HG03565 (cell line): ENCODE data around the gene SPHK2.
A peak's percentile ranks its signal among the peaks of the same experiment; 100 is the strongest.

Experiments
- ATAC-seq: cut with Tn5 transposase; IDR thresholded peaks from one replicate; pipeline ENCODE4 v1.9.1; 2021; ENCODE audit warnings: mild to moderate bottlenecking, moderate library complexity; ENCODE audit not compliant: unreplicated experiment

The SPHK2 gene

DNA sequence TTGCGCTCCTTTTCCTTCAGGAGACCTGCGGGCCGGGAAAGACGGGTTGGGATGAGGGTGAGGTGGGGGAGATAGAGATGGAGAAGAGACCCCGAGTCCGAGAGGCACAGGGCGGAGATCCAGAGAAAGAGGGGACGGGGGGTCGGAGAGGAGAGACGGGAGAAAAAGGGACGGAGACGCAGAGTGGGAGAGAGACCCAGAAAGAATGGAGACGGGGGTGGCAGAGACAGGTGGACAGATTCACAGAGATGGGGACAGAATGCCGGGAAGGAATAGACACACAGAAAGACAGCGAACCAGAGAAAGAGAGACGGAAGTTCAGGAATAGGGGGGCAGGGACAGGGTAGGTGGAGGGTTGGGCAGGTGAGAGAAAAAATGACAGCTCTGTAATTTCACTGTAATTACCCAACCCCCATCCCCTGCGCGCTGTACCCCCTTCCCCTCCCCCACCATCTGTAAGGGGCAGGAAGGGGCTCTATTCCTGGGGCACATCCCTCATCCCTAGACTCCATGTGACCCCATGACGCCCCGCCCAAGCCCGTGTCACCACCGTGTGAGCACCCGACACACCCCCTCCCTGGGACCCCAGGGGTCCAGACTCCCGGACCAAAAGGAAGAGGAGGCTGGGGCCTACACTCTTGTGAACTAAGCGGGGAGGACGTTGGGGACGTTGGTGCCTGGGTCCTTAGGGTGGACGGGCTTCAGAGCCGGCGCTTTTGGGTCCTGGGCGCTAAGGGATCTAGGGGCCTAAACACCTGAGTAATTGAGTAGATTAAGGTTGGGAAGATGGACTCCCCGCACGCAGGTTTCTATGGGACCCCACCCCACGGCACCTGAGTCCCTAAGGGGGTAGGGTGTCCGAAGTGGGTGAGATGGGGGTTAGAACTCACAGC lies 16.9 kb downstream of the SPHK2 start:
- no peak for ATAC-seq

DNA sequence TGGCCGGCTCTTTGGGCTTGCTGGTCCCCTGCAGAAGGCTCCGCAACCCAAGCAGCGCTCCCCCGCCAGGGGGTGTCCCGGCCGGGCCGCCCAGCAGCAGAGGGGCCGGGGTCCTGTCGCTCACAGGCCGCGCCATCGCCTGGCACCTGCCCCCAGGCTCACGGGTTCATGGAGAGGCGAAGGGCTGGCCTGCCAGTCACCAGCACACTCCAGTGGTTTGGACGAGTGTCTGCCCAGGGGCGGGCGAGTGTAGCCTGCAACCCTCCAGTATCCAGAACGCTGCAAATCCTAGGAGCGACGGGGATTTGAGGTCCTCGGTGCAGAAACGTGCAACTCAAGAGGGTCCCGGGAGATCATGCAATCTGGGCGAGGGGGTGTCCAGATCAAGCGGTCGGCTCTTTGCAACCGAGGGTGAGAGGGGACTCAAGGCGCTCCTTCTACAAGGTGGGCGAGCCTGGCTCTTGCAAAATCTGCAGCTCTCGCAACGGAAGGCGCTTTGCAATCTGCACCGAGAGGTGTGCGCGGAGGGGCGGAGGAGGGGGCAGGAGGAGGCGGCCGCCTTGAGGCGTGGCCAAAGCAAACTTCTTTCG lies 17.6 kb downstream of the SPHK2 start, which contains the start of gene DBP:
Gene DBP (minus strand): TSS at position 521 of the 590 bp plus-strand sequence. CDS start 385 bp downstream, at position 136.
- no peak for ATAC-seq

DNA sequence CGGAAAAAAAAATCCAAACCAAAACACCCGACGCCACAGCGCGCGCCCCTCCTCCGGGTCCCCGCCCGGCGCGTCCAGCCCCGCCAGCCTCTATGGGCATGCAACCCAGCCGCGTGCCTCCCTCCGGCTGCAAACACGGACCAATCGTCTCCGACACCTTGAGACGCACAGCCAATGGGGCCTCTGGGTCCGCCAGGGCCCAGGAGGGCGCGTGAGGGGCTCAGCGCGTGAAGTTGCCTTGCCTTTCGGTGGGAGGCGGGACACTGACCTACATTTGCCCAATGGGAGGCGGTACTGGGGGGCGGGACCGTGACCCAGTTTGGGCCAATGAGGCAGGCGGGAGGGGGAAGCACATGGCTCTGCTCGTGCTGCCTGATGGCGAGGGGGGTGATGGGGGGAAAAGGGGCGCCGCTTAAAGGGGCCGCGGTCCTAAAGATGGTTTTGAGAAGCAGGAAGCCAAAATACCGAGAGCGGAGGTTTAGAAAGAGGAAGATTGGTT lies 18.2 kb downstream of the SPHK2 start:
- ATAC-seq, result peak; percentile 56

DNA sequence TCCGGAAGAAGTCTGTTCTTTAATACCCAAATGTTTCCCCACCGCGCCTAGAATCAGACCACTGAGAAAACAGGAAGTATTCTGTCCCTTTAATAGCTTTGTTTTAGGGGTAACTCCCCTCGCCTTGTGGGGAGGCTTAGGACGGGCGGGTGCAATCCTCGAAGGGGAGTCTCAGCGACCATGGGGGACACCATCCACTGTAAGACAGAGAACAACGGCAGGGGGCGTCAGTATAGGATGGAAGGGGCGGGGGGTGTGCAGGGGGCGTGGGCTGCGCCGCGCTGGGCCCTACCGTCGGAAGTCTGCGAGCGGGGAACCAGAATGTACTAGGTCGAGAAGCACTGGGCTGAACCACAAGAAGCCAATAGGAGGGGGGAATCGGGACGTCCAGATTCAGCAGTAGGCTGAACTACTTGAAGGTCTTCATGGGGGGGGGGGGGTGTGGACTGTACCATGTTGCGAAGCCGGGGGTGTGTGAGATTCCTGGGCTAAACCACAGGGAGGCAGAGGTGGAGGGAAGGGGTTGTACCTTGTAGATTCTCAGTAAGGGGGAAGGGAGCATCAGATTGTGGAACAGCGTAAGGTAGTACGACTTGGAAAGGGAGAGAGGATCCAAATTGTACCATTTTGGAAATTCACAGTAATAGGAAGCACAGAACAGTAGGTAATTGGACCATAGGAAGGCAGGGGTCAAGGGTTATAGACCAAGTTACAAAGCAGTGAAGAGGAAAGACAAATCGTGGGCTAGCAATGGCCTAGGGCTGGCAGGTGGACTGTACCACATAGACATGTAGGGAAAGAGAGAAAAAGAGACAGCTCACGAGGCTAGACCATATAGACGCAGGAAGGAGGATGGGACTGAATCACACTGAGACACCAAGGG lies 18.9 kb downstream of the SPHK2 start:
- ATAC-seq, result peak; percentile 1

DNA sequence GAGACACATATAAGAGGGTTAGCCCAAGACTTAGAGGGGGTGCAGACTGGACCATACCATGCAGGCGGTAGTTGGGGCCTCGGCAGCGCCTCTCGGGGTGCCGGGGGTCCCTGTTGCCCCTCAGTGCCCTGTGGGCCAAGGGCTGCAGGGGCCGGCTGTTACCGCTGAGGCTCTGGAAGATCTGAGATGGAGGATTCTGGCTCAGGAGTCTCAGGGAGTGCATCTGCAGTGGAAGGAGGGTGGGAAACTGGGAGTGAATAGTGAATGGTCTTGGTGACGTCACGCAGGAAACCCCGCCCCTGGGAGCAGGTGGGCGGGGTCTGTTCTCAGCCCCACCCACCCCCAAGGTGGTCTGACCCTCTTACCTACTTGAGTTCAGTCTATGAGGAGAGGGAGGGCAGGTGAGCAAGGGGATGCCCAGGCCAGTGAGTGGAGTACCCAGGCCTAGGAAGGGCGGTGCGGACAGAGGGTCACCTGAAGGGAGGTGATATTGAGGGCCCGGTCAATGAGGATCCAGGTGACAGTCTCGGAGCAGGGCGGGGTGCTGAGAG lies 19.6 kb downstream of the SPHK2 start:
- ATAC-seq, result no peak

DNA sequence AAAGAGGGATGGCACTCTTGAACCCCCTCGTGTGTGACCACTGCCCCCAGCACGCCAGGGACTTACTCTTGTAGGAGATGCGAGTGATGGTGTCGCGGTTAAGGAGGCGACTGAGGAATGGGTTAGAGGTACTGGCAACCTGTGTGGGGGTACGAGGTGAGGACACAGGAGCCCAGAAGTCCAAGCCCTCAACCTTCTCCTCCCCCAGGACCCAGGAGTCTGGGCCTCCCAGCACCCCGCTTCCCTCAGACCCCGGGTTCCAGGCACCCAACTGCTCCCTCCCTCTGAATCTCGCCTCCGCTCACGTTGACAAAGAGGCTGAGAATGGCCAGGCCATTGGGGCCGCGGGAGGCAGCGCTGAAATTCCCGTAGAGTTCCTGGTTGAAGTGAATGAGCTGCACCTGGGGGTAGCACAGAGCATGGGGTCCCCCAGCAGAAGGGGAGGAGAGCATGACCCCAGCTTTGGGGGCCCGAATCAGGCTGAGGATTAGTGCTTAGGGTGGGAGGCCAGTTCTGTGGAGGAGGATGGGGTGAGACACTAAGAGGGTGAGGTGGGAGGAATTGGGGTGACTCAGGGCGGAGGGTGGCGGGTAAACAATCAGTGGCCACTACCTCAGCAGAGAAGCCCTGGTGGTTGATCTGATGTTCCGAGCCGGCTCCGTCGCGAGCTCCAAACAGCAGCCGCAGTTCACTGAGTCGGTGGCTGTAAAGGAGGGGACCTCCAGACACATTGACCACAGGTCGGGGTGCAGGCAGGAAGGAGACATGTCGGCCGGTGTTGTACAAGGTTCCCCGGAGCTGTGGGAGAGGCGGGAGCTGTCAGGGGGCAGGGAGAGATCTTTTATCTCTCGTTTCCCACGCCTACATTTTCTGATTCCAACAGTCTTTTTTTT lies 20.4 kb downstream of the SPHK2 start:
- no peak for ATAC-seq

DNA sequence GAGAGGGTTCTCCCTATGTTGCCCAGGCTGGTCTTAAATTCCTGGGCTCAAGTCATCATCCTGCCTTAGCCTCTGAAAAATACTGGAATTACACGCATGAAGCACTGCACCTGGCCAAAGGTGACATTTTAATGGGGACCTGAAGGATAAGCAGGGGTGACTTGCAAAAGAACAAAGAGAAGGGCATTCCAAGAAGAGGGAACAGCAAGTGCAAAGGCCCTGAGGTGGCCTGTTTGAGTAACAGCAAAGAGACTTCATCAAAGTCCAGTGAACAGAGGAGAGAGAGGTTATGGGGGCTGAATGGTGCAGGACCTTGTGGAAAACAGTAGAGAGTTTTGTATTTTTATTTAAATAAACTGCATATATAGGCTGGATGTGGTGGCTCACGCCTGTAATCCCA lies 22.5 kb downstream of the SPHK2 start:
- no peak for ATAC-seq

DNA sequence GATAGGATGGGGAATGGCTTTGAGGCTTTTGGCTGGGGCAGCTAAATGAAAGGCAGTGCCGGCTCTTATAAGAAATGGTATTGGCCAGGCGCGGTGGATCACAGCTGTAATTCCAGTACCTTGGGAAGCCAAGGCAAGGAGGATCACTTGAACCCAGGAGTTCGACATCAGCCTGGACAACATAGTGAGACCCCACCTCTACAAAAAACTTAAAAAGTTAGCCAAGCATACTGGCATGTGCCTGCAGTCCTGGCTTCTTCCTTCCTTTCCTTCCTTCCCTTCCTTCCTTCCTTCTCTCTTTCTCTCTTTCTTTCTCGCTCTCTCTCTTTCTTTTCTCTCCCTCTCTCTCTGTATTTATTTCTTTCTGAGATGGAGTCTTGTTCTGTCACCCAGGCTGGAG lies 23.6 kb downstream of the SPHK2 start:
- ATAC-seq, result no peak

DNA sequence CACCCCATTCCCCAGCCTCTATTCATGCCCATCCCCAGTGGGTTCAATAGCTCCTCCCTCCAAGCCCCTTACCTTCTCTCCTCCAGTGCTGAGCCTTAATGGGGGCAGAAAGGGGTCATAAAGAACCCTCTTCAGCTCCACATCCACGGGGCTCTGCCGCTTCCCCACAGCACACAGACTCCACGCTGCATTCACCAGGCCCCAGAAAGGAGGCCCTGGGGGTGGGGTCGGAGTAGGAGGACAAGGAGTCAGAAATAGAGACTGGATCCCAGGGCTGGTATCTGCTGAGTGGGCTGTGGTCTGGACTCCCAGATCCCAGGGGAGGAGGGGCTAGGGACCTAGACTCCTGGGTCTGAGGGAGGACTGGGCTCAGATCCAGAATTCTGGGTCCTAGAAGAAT lies 25.0 kb downstream of the SPHK2 start:
- no peak for ATAC-seq

DNA sequence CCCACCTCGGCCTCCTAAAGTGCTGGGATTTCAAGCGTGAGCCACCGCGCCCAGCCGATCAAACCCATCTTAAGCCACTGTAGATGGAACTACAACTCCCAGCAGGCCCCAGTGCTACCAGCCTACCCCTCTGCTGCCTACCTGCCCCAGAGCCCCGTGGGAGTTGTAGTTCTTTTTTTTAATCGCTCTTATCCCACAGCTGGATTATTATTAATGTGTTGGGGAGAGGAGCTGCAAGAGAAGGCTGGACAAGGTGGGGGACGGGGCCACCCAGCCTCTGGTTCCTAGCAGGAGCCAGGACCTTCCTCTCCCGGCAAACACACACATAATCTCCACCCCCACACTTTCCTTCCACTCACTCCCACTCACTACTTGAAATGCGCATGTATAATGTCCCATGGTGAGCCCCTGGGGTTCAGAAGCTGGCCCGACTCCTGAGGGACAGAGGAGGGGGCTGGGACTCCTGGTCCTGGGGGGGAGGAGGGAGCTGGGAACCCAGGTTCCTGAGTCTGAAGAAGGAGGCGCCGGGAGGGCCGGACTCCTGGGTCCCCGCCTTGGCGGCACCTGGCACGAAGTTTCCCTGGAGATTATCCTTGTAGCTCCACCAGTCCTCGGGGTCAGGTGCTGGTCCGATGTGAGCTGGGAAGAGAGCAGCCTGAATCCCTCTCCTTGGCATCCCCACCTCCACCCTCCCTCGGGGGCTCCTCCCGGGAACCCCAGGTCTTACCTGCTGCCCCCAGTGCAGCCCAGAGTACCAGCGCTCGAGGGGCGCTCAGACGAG lies 25.7 kb downstream of the SPHK2 start:
- ATAC-seq, result no peak

DNA sequence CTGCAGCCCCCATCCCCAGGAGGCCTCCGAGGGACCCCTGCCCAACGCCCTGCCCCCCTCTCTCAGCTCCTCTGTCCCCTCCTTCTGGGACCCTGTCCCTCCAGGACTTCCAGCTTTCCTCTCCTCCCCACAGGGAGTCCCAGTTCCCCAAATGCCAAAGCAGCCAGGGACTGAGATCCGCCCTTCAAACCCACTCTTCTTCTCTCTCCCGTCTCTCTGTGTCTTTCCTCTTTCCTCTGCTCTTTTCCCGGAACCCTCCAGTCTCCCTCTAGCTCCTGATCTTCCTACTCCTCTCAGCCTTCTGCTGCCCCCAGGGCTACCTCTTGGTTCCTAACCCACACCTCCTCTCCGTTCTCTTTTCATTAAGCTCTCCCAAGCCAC lies 26.3 kb downstream of the SPHK2 start:
- ATAC-seq, result no peak

DNA sequence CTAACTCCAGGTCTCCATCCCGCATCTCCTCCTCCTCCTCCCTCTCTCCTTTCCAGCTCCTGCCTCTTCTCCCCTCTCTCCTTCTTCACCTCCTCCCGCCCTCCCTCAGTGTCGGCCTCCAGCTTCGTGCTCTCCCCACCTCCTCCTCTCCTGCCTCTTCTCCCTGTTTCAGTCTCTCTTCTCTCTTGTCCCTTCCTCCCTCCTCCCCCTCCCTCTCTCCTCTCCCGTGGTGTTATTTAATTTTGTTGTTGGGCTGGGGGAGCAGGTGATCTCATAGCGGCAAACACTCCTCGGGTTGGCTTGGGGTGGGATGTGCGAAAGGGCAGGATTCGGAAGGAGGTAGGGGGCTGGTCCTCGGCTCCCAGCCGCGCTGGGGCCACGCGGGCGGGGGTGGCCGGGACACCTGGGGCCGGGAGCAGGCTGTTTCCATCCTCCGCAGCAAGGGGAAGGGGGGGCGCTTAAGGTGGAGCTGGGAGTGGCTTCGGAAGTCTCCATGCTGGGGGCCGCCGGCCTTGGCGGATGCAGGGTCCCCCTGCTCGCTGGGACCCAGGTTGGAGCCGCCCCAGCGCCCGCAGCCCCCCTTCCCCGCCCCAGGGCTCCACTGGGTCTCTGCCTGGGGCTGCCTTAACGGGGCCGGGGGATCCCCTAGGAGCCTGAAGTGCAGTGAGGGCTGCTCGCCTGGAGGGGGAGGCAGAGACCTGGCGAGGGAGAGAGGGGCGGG lies 26.9 kb downstream of the SPHK2 start, which contains the start of gene CA11:
Gene CA11 (minus strand): TSS at position 187 of the 721 bp plus-strand sequence. CDS start 555 bp downstream, outside the sequence.
- ATAC-seq, result peak; percentile 48

DNA sequence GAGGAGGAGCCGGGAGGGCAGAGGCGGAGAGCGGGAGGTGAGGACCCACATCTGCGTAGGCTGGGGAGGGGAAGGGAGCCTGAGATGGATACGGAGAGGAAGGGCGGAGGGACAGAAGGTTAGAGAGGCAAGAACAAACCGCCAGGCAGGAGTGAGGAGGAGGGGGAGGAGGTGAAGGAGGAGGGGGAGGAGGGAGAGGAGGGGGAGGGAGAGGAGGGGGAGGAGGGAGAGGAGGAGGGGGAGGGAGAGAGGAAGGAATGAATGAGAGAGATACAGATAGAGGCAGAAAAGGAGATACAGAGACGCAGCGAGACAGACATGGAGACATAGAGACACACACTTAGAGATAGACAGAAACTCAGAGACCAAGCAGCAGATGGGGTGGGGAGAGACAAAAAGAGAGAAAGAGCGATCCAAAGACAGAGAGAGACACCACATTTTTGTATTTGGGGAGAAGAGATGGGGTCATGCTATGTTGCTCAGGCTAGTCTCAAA lies 27.5 kb downstream of the SPHK2 start:
- ATAC-seq, result no peak

DNA sequence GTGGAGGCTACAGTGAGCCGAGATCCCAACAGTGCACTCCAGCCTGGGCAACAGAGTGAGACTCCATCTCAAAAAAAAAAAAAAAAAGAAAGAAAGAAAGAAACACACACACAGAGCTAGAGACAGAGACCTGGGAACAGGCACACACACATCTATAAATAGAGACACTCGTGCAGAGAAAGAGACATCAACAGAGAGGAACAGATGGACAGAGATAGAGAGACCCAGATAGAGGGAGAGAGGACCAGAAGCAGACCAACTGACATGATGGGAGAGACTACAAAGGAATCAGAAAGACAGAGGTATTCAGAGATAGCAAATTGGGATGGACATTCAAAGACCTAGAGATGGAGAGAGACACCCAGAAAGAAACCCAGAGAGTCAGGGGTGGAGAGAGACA lies 28.8 kb downstream of the SPHK2 start:
- ATAC-seq, result no peak

DNA sequence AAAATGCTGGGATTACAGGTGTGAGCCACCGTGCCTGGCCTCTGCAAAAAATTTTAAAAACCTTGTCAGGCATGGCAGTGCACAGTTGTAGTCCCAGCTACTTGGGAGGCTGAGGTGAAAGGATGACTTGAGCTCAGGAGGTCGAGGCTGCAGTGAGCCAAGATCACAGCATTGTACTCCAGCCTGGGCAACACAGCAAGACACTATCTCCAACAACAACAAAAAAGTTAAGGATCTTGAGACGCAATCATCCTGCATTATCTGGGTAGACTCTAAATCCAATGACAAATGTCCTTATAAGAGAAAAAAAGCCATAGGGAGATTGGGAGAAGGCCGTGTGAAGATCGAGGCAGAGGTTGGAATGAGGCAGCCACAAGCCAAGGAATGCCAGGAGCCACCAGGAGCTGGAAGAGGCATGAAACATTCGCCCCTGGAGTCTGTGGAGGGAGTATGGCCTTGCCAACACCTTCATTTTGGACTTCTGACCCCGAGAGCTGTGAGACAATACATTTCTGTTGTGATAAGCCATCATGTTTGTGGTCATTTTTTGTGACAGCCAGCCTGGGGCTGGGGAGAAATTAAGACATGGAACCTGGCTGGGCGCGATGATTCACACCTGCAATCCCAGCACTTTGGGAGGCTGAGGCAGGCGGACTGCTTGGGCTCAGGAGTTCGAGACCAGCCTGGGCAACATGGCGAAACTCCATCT lies 31.8 kb downstream of the SPHK2 start:
- no peak for ATAC-seq

DNA sequence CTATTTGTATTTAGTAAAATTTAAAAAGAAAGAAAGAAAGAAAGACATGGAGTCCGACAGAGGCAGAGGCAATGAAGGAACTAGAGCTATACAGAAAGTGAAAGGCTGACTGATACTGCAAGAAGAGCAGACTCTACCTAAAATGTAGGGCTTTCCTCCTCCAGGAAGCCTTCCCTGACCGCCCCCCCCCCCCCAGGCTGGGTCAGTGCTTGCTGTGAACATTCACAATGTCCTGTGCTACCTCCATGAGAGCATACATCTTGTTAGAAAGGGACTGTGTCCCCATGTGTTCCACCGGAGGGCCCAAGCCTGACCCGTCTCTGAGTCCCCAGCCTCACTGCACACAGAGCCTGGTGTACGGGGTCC lies 32.4 kb downstream of the SPHK2 start:
- no peak for ATAC-seq

DNA sequence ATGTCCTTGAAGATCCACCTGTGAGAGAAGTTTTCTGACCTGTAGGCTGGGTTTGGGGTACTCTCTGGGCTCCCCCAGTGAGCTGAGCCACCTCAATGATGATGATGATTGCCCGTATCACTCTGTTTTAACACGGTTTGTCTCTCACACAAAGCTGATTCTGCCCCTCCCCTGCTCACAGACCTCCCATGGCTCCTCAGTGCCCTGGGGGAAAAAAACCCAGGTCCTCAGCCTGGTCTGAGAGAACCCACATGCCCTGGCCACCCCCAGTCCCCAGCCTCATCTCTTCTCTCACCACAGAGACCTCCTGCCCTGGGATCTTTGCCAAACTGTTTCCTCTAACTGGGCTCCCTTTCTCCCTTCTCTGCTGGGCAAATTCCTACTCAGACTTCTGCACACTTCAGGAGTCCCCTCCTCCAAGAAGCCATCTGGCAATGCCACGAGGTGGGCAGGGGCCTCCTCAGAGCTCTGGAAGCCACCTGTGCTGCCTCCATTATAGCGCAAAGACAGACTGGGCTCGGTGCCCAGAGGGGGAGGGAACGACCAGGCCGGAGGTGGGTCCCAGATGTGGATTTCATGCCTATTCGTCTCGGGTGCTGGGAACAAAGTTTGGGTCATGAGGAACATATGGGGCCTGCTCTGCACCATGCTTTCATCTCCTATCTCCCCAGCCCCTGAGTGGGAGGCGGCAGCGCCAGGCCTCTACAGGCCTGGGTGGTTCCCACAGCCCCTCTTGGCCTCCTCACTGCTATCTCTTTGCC lies 35.2 kb downstream of the SPHK2 start:
- no peak for ATAC-seq
